GM19035 (cell line): ENCODE measurements around the gene OAS2.

Source experiments
- ATAC-seq: cut with Tn5 transposase; IDR thresholded peaks from one replicate; pipeline ENCODE4 v1.9.1; 2021; ENCODE audit not compliant: unreplicated experiment

OAS2 gene

DNA sequence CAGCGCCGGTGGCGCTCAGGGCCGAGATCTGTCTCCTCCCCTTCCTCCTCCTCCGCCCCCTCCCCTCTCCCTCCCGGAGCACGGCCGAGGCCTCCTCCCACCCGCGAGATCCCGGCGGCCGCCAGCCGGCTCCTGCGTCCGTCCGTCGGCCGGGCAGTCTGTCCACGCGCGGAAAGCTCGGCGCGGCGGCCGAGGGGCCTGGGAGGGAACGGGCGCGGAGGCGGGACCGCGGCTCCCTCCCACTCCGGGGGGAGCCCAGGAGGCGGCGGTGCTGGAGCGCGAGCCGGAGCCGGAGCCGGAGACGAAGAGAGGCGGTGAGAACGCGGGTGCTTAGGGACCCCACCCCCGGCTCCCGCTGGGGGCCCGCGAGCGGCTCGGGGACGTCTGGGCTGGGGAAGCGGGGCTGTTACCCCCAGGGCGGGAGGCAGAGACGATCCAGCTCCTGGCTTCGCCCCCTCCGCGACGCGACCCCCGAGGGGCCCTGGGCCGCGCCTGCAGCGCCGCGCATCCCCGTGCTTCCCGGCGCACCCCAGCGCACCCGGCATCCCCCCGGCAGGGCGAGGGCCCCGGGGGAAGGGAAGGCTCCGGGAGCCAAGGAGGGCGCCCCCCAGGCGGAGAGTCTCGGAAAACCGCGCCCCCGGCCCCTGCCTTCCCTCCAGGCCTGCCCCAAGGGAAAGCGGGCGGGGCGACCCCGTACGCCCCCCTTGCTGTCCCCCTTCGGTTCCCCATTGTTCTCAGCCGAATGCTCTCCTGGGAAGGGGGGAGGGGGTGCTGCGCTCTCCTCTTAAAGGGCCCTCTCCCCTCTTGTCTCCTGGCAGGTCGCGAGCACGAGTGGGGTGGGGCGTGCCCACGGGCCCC lies 78.5 kb downstream of the OAS2 start, which contains the start of gene DTX1:
Gene DTX1, plus strand, starts transcription at position 100 of the 858 bp plus-strand sequence. CDS start 1,463 bp downstream, outside the sequence.
- no peak for ATAC-seq

DNA sequence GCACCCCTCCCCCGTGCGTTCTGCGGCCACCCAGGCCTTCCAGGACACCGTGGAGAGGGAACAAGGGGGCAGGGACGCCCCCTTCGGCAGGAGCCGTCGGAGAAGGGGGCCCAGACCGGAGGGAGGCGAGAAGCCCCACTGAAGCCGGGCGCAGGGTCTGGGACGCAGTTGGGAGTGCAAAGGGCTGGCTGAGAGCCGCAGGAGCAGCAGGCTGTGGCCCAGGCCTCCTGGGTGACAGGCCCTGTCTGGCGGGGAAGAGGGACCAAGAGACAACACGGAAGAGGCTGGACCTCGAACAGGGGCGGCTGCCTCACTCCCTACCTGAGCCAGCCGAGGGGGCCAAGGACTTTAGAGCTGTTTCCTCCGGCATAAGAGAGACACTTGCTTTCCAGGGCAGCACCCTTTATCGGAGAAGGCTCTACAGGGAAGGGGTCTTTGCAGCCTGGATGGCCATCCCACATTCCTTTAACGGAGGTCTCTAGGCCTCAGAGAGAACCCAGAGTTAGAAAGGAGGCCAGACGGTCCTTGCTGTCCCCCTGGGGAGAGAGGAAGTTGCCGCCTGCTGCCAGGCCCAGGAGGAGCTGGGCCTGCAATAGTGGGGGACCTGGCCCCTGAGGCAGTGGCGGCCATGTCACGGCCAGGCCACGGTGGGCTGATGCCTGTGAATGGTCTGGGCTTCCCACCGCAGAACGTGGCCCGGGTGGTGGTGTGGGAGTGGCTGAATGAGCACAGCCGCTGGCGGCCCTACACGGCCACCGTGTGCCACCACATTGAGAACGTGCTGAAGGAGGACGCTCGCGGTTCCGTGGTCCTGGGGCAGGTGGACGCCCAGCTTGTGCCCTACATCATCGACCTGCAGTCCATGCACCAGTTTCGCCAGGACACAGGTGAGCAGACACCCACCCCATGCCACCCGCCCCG lies 79.5 kb downstream of the OAS2 start:
- ATAC-seq = no peak

DNA sequence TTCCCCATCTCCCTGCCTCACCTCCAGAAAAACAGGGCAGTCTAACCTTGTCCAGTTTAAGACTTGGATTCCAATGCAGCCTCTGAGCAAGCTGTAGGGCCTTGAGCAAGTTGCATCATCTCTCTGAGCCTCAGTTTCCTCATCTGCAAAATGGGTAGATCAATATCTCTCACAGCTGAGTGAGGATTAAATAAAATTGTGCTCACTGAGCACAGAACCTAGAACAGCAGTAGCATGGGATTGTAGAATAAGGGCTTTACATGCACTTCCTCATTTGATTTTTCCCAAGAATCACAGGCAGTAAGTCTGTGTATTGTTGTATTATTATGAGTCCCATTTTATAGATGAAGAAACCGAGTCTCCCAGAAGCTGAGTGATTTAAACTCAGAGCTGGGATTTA lies 80.2 kb downstream of the OAS2 start:
- no peak for ATAC-seq

DNA sequence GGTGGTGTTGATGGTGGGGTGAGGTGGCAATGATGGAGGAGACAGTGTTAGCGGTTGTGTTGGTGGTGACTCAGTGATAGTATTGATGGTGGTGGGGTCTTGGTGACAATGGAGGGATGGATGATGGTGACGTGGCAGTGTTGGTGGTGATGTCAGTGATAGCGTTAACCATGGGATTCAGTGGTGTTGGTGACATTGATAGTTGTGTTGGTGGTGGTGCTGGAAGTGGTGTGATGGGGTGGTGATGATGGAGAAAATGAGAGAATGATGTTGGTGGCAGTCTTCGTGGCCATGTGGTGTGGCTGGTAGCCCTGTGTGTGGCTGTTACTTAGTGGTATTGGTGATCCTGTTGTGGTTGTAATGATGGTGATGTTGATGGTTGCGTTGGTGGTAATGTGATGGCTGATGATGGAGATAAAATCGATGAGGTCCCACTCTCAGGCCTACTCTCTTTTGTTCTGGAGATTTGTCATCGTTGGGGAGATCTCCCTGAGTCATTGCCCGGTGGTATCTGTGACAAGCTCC lies 80.8 kb downstream of the OAS2 start:
- ATAC-seq = no peak

DNA sequence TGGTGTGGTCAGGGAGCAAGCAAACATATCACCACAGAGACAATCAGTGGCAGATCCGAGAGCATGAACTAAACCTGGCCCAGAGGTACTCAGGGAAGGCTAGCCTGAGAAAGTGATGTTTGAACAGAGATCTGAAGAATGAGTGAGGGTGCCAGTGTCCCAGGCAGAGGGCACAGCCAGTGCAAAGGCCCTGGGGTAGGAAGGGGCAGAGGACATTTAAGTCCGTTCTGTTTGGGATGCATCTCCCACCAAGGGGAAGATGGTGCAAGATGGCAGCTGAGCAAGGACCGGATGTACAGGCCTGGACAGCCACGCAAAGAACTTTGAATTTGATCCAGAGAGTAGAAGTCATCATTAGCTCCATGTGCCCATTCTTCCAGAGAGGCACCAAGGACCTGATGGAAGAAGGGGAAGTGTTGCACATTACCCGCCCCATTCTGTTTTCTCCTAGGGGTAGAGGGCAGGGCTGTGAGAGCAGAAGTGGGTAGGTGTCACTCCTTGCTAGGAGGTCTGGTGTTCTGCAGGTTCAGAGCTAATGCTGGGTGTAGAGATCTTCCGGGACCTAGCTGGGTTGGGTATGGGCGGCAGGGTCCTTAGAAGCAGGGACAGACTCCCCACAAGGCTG lies 82.1 kb downstream of the OAS2 start:
- no peak for ATAC-seq

DNA sequence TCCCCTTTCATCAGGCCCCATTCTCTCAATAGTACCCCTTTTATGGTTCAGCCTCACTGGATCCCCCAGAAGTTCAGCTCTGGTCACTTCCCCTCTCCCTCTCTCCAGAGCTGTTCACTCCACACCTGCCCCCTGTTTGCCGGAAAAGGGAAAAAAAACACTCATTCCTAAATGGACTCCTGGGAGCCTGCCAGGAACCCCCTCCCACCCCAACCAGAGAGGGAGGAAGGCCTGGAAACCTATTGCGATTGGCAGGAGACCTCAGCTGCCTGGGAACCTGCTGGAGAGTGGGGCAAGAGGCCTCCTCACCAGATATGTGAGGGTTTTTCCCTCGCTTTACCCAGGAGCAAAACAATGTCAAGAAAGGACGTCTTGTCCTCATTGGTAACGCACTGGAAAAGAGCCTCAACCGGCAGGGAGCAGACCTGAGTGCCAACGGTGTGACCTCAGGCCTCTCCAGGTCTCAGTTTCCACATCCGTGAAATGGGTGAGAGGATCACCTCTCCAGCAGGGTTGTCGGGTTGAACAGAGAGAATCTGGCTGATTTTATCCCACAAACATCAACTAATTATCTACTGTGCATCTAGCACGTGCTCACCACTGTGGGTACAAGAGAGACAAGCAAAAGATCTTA lies 82.9 kb downstream of the OAS2 start:
- no peak for ATAC-seq
